Ishikawa (cell line): ENCODE measurements around the gene ACOX2.

Experiments
- CEBPB ChIP-seq: IDR thresholded peaks from 2 replicates; pipeline ENCODE4 v1.6.1; 2012
- EGR1 ChIP-seq: IDR thresholded peaks from 2 replicates; pipeline ENCODE4 v1.6.1; 2012
- EP300 ChIP-seq: IDR thresholded peaks from 2 replicates; pipeline ENCODE4 v1.6.1; 2012; ENCODE audit warnings: borderline replicate concordance
- FOXM1 ChIP-seq: IDR thresholded peaks from 2 replicates; pipeline ENCODE4 v1.6.1; 2012; ENCODE audit warnings: low read depth, borderline replicate concordance
- NFIC ChIP-seq: IDR thresholded peaks from 2 replicates; pipeline ENCODE4 v1.6.1; 2012
- RAD21 ChIP-seq: IDR thresholded peaks from 2 replicates; pipeline ENCODE4 v1.6.1; 2012; ENCODE audit warnings: low read depth
- TAF1 ChIP-seq: IDR thresholded peaks from 2 replicates; pipeline ENCODE4 v1.6.1; 2012; ENCODE audit warnings: low read depth, mild to moderate bottlenecking
- TCF12 ChIP-seq: IDR thresholded peaks from 2 replicates; pipeline ENCODE4 v1.6.1; 2012; ENCODE audit warnings: low read depth
- TEAD4 ChIP-seq: IDR thresholded peaks from 2 replicates; pipeline ENCODE4 v1.6.1; 2012
- YY1 ChIP-seq: IDR thresholded peaks from 2 replicates; pipeline ENCODE4 v1.6.1; 2012; ENCODE audit warnings: low read depth
- ZBTB7A ChIP-seq: IDR thresholded peaks from 2 replicates; pipeline ENCODE4 v1.6.1; 2012; ENCODE audit warnings: low read depth
- TF ChIP-seq, protein P1 (sequence below): IDR thresholded peaks from 2 replicates; pipeline ENCODE4 v1.6.1; 2012
- TF ChIP-seq, protein P2 (sequence below): IDR thresholded peaks from 2 replicates; pipeline ENCODE4 v1.6.1; 2012; ENCODE audit warnings: low read depth, mild to moderate bottlenecking
- TF ChIP-seq, protein P3 (sequence below): IDR thresholded peaks from 2 replicates; pipeline ENCODE4 v1.6.1; 2012

DNA sequence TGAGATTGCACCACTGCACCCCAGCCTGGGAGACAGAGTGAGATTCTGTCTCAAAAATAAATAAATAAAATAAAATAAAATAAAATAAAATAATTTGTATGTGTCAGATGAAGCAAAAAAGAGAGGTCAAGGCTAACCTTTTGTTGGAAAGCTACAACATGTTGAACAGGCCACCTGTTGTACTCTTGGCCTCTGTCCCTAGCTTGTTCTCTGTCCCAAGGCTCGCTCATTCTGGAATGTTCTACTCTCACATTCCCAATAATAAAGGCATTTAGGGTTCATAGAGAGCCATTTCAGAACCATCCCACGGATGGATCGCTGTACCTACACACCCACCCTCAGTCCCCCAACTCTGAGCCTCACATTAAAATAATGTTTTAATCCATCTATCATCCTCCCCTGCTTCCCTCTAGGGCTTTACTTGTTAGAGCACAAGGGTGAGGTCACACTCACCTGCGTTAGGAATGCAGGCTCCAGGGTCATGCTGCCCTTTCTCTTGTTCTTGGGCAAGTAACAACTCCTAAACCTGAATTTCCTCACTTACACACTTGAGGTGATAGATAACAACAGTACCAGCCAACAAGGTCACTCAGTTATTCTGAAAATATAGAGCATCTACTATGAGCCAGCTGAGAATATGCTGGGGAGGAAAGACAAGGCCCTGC is 70.0 kb downstream of the ACOX2 start:
- TF ChIP-seq ZBTB7A, result no peak
- TF ChIP-seq YY1, result no peak
- no peak for TF ChIP-seq TAF1
- TF ChIP-seq RAD21, result no peak
- TF ChIP-seq NFIC, result no peak
- no peak for TF ChIP-seq TEAD4
- TF ChIP-seq, protein P1, sequence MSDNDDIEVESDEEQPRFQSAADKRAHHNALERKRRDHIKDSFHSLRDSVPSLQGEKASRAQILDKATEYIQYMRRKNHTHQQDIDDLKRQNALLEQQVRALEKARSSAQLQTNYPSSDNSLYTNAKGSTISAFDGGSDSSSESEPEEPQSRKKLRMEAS, result no peak
- TF ChIP-seq EGR1, result no peak
- TF ChIP-seq, protein P2, sequence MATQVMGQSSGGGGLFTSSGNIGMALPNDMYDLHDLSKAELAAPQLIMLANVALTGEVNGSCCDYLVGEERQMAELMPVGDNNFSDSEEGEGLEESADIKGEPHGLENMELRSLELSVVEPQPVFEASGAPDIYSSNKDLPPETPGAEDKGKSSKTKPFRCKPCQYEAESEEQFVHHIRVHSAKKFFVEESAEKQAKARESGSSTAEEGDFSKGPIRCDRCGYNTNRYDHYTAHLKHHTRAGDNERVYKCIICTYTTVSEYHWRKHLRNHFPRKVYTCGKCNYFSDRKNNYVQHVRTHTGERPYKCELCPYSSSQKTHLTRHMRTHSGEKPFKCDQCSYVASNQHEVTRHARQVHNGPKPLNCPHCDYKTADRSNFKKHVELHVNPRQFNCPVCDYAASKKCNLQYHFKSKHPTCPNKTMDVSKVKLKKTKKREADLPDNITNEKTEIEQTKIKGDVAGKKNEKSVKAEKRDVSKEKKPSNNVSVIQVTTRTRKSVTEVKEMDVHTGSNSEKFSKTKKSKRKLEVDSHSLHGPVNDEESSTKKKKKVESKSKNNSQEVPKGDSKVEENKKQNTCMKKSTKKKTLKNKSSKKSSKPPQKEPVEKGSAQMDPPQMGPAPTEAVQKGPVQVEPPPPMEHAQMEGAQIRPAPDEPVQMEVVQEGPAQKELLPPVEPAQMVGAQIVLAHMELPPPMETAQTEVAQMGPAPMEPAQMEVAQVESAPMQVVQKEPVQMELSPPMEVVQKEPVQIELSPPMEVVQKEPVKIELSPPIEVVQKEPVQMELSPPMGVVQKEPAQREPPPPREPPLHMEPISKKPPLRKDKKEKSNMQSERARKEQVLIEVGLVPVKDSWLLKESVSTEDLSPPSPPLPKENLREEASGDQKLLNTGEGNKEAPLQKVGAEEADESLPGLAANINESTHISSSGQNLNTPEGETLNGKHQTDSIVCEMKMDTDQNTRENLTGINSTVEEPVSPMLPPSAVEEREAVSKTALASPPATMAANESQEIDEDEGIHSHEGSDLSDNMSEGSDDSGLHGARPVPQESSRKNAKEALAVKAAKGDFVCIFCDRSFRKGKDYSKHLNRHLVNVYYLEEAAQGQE, result no peak
- no peak for TF ChIP-seq FOXM1
- TF ChIP-seq CEBPB, result no peak
- TF ChIP-seq EP300, result no peak
- no peak for TF ChIP-seq TCF12
- TF ChIP-seq, protein P3, sequence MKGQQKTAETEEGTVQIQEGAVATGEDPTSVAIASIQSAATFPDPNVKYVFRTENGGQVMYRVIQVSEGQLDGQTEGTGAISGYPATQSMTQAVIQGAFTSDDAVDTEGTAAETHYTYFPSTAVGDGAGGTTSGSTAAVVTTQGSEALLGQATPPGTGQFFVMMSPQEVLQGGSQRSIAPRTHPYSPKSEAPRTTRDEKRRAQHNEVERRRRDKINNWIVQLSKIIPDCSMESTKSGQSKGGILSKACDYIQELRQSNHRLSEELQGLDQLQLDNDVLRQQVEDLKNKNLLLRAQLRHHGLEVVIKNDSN, result no peak
